ENCODE measurements around the gene BCL6. TPM values are rescaled to one million over a fixed set of nuclear protein-coding genes. Genes with fewer than 3 reads are reported as not detected.

The BCL6 gene
- total RNA-seq, 2 donors from 2014 or later = 53.0 to 88.6 TPM

DNA sequence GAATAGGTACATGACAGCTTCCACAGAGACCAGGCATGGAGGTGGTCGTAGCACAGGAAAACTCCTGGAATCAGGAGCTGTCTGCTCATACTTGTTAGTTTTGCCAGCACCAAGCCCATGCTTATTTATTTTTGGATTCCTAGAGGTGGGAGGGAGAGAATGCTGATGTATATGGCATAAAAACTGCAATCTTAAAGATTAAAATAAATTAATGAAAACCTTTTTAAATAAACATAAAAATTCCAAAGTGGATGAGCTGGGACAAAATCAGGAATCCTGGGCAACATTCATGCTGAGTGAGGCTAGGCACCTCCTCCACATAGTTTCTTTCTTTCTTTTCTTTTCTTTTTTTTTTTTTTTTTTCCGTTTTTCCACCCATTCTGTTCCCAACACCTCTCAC lies 14.3 kb upstream of the BCL6 start:
- no peak for DNase-seq (ENCODE audit: low spot score)
- Histone ChIP-seq H3K27me3 (no peaks in the 10 kb centered on the region), H3K9me3 (no peaks in the 10 kb centered on the region), H3K36me3 (no peaks in the 10 kb centered on the region), H3K4me3 (no peak overlapping the region), H3K27ac (no peak overlapping the region), H3K4me1 (peaks cover 0 to 5% of the 10 kb centered on the region in 2 donors)
- TF ChIP-seq, protein P1, sequence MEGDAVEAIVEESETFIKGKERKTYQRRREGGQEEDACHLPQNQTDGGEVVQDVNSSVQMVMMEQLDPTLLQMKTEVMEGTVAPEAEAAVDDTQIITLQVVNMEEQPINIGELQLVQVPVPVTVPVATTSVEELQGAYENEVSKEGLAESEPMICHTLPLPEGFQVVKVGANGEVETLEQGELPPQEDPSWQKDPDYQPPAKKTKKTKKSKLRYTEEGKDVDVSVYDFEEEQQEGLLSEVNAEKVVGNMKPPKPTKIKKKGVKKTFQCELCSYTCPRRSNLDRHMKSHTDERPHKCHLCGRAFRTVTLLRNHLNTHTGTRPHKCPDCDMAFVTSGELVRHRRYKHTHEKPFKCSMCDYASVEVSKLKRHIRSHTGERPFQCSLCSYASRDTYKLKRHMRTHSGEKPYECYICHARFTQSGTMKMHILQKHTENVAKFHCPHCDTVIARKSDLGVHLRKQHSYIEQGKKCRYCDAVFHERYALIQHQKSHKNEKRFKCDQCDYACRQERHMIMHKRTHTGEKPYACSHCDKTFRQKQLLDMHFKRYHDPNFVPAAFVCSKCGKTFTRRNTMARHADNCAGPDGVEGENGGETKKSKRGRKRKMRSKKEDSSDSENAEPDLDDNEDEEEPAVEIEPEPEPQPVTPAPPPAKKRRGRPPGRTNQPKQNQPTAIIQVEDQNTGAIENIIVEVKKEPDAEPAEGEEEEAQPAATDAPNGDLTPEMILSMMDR (IDR thresholded peaks at IDR 0.05) = no peak

DNA sequence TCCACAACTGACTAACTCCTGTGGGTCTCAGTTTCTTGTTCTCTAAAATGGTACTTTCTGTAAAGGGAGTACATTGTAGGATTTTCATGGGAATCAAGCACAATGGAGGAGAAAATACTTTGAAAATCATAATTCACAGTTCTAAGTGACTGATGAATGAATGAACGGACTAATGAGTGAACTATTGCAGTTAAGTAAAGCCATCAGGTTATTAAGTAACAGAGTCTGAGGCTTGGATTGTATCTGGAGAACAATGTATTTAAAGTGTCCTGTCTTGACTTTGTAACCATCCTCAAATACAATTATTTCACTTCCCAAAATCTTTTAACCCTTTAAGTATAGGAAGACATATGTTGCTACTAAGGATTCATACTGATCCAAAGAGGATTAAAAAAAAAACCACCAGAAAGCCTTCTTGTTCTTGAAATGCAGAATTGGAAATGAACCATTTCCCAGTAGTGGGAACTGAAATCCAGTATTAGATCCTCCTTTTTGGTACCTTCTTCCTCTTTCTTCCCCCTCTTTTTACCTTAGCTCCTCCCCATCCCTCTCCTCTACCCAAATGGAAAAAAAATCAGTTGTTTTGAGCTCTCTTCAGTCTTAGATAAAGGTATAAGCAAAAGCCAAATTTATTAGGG lies 13.2 kb upstream of the BCL6 start:
- DNase-seq (ENCODE audit: low spot score) = no peak
- Histone ChIP-seq H3K27ac (no peak overlapping the region), H3K4me1 (no peaks in the 10 kb centered on the region), H3K9me3 (no peaks in the 10 kb centered on the region), H3K27me3 (no peaks in the 10 kb centered on the region), H3K36me3 (no peaks in the 10 kb centered on the region), H3K4me3 (no peak overlapping the region)
- TF ChIP-seq, protein P1 (IDR thresholded peaks at IDR 0.05) = no peak

DNA sequence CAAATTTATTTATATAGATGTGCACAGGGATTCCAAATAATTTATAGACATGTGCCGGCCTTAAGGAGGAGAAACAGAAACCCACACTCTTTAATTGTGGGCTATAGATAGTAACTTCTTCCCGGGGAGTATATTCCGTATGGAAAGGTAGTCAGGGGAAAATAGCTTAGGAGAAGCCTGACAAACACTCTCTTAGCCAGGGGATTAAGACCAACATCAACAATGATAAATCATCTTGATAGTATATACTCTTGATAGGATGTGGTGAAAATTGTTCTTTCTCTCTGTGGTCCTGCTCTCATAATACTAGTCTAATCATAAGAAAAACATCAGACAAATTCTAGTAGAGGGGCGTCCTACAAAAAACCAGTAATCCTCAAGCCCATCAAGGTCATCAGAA lies 8.2 kb upstream of the BCL6 start:
- TF ChIP-seq, protein P1 (IDR thresholded peaks at IDR 0.05) = no peak
- H3K36me3 ChIP-seq = no peaks in the 10 kb centered on the region
- DNase-seq (ENCODE audit: low spot score) = no peak
- no peak overlapping the region for H3K27ac ChIP-seq
- H3K9me3 ChIP-seq = no peaks in the 10 kb centered on the region
- peaks cover 0 to 3% of the 10 kb centered on the region in 2 donors for H3K4me1 ChIP-seq
- H3K4me3 ChIP-seq = no peak overlapping the region
- no peaks in the 10 kb centered on the region for H3K27me3 ChIP-seq

DNA sequence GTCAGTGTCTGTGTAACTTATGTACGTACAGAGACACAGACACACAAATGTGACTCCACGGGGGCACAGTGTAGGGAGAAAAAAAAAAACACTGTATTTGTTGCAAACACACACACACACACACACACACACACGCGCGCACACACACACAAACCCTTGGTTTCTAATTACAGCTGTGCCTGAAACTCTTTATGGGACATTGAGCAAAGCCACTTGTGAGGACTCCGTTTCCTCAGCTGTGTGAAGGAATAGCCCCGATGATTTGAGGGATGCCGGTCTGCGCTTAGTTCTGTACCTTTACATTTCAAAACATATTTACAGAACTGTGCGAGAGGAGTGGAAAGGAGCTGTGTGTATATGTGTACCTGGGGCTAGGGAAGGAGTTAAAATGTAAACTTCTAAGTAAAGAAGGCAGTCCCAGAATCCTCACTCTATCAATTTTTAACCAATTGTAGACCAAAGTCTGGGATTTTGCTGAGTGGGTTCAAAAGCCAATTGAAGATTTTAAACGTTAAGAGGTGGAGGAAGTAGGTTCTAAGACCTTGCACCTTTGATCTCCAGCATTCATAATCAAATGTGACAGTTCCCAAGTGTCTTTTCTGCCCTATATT lies 5.3 kb upstream of the BCL6 start:
- H3K27ac ChIP-seq = peak overlapping the region; percentile 99
- peak overlapping the region; percentile 25 to 36 for H3K4me3 ChIP-seq
- no peaks in the 10 kb centered on the region for H3K27me3 ChIP-seq
- DNase-seq (ENCODE audit: low spot score) = no peak
- no peaks in the 10 kb centered on the region for H3K36me3 ChIP-seq
- TF ChIP-seq, protein P1 (IDR thresholded peaks at IDR 0.05) = no peak
- no peaks in the 10 kb centered on the region for H3K9me3 ChIP-seq
- peaks cover 0 to 18% of the 10 kb centered on the region in 2 donors for H3K4me1 ChIP-seq

DNA sequence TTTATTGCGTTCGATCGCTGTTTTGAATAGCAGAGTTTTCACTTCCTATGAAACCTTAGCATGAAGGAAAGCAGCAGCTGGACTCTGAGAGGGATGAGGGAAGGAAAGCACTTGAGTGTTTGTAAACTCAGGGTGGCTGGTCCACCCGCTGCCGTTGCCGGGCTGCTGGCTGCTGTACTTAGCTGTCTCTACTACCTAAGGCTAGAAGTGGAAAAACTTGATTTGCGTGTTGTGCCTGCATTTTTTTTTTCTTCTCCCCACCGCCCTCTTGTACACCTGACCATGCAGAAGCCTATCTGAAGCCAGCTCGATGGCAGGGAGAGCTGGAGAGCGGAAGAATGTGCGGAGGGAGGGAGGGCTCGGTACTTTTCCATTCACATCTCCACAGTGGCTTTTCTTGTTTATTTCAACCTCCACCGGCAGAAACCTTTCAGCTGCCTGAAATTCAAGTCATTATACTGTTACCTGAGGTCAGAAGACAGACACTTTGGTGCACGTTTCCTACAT lies 4.8 kb upstream of the BCL6 start:
- Histone ChIP-seq H3K4me3 (peak overlapping the region; percentile 25 to 36), H3K4me1 (peaks cover 0 to 18% of the 10 kb centered on the region in 2 donors), H3K27ac (peak overlapping the region; percentile 99), H3K27me3 (no peaks in the 10 kb centered on the region), H3K36me3 (no peaks in the 10 kb centered on the region), H3K9me3 (no peaks in the 10 kb centered on the region)
- TF ChIP-seq, protein P1 (IDR thresholded peaks at IDR 0.05) = no peak
- no peak for DNase-seq (ENCODE audit: low spot score)

Measured in right atrium auricular region (tissue), 2 donors.